Measurements from ENCODE around the gene PROK1.
"Not testable (repeated sequence)": the region's sequence is repeated elsewhere in the genome, so short reads cannot be mapped to it uniquely, and the experiment has no call there.

Gene PROK1

DNA sequence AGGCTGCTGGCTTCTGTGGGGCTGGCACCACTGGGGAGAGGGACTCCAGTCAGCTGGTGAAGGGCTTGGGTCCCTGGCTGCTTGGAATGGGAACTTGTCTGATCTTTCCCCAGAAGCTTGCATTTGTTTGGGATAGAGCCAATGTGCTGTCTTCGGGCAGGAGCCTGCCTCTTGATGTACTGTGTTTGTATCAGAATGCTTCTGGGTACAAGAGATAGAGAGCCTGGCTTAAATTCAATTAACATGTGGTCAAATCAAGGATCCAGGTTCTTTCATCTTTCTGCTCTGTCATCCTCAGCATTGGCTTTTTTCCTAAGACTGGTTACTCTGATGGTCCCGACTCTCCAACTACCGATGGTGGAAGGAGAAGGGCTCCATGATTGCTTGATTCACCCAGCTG, 16.0 kb upstream of the PROK1 start:
- no peak for FAIRE-seq

DNA sequence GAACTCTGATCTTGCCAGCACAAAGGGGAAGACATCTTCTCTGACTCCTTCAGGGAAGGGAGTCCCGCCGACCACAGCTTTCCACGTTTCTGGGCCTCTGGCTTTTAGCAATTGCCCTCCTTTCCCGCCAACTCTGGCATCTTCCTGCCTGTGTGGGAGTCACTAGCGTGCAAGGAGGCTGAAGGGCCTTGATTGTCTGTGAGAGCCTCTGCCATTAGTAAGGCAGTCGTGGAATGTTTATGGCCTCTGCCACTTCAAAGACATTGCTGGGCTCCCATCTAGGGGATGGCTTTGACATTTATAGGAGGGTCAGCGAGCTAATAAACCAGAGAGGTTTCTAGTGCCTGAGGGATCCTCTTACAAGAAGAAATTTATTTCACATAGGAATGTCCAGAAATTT, 14.3 kb upstream of the PROK1 start:
- FAIRE-seq, result no peak

DNA sequence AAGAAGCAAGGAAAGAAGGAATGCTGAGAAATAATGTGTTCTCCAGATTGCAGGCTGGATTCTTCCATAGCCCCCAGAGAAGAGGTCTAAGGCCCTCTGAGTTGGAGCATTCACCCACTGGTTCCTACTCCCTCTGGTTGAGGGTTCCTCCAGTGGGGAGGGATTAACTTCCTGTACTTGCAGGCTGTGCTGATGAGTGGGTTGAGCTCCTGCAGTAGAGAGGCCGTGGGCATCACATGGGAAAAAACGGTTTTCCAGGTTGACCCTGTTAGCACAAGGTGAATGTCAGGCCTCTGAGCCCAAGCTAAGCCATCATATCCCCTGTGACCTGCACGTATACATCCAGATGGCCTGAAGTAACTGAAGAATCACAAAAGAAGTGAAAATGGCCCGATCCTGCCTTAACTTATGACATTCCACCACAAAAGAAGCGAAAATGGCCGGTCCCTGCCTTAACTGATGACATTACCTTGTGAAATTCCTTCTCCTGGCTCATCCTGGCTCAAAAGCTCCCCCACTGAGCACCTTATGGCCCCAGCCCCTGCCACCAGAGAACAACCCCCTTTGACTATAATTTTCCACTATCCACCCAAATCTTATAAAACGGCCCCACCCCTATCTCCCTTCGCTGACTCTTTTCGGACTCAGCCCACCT, 13.2 kb upstream of the PROK1 start:
- not testable (repeated sequence) for FAIRE-seq

DNA sequence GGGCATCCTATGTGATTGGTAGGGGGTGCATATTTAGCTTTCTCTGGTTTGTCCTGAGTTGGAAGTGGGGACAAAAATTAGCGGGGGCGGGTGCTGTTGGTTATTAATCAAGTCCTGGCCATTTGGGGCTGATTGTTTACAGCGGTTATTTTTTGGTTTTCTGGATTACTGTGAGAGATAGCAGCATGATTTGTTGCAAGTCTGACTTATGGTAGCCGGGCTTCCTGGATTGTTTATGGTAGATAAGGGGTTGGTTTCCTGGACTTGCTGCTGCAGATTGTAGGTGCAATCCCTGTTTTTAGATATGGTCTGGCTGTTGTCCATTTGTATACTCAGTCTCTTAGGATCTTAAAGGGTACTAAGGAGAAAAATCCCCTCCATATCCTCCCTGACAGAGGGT, 12.1 kb upstream of the PROK1 start:
- no peak for FAIRE-seq

DNA sequence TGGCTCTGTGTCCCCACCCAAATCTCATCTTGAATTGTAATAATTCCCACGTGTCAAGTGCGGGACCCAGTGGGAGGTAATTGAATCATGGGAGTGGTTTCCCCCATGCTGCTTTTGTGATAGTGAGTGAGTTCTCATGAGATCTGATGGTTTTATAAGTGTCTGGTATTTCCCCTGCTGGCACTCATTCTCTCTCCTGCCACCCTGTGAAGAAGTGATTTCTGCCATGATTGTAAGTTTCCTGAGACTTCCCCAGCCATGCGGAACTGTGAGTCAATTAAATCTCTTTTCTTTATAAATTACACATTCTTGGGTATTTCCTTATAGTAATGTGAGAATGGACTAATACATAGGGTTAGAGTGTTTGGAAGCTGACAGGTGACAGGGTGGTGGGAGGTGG, 11.1 kb upstream of the PROK1 start:
- FAIRE-seq, result not testable (repeated sequence)

DNA sequence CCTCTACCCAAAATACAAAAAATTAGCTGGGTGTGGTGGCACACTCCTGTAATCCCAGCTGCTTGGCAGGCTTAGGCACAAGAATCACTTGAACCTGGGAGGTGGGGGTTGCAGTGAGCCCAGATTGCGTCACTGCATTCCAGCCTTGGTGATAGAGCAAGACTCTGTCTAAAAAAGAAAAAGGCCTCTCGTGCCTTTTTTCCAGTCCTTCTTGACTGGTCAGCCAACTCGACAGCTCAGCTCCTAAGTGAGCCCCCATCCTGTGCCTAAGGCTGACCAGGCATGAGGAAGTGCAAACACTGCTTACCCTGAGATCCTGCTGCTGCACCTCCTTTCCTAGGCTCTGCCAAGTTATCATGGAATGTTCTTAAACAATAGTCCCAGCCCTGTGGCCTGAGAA, 10.1 kb upstream of the PROK1 start:
- no peak for FAIRE-seq

DNA sequence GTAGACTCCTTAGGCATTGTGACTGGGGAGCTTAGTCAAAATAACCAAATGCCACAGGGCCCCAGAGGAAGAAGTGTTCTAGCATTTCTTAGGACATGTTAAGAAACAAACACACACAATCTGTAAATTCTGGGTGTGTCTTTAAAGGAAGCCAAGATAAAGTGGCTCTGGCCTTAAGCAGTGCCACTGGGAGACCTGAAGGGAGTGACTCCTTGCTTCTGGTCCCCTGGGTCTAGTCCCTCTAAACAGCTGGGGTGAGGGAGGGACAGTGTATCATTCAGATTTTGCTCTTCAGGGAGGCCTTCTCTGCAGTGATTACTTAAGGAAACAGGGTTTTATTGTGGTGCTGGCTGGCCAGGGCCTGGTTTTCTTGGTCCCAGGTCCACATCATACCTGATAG, 9.1 kb upstream of the PROK1 start:
- no peak for FAIRE-seq

DNA sequence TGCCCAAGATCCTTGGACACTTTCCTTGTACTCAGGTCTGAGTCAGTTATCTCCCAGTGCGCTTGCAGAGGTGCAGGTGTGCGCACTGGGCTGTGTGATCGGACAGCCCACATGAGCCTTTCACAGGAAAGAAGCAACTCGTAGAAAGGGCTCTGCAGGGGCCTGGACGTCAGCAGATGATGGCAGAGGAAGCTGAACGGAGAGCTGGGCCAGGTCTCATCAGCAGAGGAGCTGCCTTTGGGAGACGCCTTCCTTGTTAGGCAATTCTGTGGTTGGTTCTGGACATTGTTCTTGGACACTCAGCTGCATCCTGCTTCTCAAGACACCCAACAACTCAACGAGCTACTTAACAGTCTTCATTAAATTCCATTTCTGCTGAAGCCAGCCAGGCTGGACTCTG, 7.5 kb upstream of the PROK1 start:
- no peak for FAIRE-seq

DNA sequence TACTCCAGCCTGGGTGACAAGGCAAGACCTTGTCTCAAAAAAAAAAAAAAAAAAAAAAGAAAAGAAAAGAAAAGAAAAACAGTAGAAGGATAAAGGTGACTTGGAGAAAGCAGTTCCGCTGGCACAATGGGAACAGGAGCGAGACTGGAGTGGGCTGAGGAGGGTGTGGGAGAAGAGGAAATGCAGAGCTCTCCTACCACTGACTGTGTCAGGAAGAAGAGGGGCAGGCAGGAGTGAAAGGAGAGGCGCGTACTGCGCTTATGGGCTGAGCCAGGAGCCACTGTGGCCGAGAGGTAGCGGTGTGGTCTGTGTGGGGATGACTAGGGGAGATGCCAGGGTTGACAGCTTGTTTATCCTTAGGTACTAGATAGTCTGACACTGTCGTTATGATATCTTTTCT, 6.4 kb upstream of the PROK1 start:
- no peak for FAIRE-seq

DNA sequence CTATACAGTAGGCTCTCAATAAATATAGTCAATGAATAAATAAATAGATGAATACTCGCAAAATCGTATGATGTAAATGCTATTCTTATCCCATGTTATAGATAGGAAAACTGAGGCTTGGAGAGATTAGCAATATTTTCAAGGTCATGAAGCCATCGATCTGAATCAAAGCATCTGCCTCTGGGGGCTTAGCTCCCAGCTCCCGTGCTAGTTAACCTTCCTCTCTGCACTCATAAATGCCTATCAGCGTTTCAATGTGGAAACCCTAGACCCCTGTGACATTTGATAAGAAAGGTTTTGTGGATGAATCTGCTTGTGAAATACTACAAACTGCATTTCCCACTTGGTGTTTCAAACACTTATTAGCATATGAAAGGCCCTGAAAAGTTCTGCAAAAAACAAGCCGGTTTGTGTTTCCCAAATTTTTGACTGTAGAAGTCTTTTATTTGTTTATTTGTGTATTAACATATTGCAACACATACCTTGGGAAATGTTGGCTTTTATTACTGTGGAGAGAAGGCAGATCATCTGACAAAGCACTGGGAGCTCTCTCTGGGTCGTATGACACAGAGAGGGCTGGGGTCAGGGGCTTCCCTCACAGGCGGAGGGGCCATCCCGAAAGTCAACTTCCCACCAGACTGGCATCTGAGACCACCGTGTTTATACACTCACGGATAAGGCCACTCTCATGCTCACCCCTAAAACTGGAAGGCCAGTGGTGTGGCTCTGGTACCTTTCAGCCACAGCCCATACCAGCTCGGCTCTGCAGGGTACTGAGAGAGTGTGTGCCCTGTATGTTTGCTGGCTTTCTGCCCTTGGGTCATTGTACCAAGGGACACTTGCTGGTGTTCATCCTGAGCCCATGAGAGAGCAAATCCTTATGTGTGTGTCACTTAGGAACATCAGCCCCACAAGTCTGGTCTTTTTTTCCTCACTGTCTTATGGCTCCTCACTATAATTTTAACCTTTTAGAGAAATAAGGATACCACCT, 993 bp upstream of the PROK1 start:
- no peak for FAIRE-seq

DNA sequence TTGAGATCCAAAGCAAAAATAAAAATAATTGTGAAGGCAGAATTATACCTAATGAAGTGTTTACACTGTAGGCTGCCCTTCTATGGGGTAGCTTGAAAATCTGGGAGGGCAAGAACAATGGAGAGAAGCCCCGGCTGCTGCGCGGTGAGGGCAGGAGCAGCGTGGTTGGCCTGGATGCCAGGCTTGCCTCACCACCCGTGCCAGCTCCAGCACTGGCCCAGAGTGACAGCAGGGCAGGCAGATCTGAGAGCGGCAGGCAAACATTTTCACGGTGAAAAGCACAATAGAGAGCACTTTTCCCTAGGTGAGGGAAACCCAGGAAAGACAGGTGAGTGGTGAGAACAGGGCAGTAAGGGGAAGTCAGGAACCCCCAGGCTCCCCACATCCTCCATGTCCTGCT, 1.4 kb downstream of the PROK1 start:
- FAIRE-seq, result no peak

DNA sequence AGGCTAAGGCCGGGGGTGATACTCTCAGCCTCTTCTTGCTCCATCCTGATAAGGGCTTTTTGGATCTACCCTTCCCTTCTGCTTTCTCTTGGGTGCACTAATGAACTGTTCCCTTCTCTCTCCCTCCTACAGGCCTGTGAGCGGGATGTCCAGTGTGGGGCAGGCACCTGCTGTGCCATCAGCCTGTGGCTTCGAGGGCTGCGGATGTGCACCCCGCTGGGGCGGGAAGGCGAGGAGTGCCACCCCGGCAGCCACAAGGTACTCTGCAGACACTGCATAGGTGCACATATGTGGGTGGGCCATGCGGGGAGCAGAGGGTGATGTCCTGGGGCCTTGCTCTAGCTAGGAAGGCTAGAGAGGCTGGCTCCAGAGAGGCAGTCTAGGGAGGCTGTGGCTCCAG, 2.9 kb downstream of the PROK1 start:
- FAIRE-seq, result no peak

DNA sequence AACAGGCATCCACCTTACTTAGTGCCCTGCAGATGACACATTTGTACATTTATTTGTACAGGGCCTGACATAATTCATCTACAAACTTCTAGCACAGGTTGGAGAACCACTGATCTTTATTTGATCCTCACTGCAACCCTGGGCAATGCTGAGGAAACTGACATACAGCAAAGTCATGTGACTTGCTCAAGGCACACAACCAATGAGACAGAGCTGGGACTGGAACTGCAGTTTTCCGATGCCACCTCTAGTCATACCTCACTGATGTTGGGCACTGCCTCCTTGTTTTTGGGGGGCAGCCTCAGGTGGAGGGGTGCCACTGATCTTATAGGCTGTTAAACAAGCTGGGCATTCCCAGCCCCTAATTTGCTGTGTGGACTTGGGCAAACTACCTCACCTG, 3.4 kb downstream of the PROK1 start:
- no peak for FAIRE-seq

DNA sequence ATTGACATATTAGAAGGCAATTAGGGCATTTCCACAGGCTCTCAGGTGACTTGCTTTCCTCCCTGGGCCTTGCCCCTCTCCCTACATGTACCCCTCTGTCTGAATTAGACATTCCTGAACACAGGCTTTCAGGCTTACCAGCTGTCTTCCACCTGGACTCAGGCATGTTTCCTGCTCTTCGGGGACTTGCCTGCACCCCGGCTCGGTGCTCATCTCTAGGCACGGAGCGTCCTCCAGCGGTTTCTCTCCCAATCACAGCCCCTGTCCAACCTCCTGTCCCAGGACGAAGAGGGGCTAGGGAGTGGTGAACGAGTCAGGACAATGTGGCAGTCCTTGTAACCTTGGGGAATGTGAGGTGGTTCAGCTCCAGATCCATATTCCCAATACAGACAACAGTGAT, 4.2 kb downstream of the PROK1 start:
- FAIRE-seq, result no peak

DNA sequence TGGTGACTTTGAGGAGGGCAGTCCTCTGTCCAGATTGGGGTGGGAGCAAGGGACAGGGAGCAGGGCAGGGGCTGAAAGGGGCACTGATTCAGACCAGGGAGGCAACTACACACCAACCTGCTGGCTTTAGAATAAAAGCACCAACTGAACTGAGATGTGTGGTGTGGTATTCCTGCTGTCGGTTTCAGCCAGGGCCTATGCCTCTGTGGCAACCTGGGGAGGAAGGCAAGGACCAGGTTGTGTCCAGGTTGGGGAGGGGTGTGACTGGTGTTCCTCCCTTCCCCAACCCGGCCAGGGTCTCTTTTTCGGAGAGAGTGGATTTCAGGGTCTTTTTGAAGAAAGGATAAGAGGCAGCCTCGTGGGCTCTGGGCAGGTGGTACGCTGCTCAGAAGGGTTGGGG, 6.3 kb downstream of the PROK1 start:
- FAIRE-seq, result no peak

DNA sequence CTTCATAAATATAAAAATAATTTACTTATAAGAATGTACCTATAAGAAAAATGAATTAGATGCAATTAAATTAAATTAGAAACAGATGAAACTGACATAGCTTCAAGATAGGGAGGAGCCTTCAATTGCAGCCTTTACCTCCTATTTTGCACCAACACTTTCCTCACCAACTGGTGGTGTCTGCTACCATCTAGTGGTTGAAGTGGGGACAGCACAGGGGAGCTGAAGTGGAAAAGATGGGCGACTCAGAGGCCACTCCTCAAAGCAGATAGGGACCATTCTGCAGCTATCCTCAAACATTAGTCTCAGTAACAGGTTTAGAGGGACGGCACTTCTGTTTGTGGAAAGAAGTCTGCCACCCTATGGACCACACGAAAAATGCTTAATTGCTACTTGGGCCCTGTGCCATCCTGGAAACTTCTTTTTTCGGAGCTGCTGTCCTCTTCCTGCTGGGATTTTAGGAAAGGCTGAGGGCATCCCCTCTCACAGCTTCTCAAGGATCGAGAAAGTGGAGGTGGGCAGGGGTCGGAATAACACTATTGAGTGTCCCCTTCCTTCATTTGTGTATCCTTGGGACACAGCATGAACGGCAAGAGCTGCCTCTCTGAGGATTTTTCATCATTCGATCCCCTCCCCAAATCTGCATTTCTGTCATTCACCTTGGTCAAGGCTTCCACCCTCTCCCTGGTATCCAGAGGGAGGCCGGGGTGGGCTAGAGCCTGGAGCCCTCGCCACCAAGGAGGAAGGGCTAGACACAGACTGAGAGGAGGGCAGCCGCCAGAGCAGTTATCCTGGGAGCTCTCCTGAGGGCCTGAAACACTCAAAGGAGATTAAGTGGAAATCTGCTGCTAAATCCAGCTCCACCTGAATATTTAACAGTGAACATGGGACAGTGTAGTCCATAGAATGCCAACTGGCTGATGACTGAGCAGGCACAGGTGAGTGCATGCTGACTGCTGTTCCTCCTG, 9.6 kb downstream of the PROK1 start:
- FAIRE-seq, result peak; percentile 83

DNA sequence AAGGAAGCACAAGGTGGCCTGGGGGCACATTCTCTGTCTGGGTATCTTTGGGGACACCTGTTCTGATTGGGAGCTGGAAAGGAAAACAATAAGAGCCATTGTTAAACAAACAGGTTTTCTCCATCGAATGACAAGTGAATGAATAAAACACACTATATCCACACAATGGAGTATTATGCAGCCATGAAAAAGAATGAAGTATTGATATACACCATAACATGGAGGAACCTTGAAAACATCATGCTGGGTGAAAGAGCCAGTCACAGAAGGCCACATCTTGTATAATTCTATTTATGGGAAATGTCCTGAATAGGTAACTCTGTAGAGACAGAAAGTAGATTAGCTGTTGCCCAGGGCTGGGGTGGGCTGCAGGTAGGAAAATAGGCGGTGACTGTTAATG, 11.1 kb downstream of the PROK1 start:
- FAIRE-seq, result no peak

DNA sequence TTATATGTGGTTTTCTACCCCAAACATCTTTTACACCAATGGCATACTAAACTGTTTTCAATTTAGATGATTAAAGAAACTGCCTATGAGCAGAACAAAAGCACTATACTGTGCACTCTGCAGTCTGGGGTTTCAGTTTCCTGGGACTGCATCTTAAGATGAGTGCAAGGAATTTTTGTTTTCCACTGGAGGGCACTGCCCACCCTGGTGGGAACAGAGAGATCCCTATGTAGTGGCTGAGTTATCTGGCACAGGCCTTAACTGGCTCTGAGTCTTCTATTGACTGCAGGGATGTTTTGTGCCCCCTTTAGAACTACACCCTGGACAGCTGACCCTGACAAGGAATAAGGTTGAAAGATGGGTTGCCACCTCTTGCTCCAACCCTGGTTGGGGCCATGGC, 12.0 kb downstream of the PROK1 start:
- no peak for FAIRE-seq

DNA sequence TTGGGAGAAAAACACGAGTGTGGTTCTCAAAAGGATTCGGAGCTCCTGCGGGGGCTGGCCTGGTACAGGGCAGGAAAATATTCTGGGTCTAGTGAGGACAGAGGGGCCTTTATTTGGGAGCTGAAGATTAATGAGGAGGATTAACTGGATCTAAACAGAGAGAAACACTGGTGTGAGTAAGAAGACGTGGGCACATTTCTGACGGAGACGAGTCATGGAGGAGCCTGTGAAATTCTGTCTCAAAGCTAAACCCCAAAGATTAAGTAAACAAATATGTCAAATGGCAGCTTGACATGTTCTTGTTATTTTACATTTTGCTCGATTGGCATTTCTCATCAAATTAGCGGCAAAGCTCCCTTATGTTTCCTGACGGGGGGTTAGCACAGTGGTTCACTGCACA, 12.8 kb downstream of the PROK1 start:
- FAIRE-seq, result no peak

DNA sequence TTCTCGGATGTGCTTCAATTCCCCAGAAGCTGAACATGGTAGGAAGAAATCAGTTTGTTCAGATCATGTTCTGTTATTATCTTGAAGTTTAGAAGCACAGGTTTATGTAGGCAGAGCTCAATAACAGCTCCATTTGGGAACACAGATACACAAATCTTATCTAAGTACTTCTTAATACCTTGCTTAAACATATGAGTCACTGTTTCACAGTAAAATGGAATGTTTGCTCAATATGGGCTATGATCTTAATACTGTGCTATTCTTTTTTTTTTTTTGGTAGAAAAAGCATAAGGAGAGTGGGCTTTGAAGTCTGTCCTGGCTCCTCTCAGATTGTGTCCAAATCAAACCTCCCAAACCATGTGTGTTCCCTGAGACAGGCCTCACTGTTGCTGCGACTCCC, 13.4 kb downstream of the PROK1 start:
- no peak for FAIRE-seq

DNA sequence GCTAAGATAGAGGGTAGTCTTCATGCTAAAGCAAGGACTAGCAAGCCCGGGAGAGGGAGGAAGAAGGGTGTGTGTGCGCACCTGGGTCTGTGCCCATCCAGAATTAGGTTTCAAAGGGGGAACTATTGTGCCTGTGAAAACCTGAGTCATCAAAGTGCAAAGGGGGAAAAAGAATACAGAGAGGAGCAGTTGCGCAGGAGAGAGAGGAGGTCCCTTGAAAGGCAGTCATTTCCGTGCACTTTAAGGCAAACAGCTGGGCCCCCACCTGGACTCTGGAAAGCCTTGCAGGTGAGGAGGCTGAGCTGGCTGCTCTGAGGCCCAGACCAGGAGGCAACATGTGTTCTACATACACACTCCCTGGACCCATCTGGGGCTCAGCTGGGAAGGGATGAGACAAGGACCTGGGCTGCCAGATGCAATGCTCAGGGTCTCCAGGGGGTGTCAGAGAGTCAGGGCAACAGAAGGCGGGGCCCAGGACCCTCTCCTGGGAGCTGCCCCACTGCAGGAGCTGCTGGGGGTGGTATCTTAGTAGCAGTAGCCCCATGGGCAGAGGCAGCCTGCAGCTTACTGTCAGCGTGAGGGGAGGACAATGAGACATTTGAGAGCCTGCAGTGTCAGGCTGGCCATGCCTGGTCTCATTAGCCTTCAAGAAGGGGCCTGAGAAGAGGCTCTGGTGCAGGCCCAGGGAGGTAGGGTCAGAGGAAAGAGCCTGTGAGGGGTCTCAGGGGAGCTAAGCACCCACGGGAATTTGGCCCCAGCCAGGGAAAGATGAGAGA, 14.3 kb downstream of the PROK1 start:
- FAIRE-seq, result no peak

DNA sequence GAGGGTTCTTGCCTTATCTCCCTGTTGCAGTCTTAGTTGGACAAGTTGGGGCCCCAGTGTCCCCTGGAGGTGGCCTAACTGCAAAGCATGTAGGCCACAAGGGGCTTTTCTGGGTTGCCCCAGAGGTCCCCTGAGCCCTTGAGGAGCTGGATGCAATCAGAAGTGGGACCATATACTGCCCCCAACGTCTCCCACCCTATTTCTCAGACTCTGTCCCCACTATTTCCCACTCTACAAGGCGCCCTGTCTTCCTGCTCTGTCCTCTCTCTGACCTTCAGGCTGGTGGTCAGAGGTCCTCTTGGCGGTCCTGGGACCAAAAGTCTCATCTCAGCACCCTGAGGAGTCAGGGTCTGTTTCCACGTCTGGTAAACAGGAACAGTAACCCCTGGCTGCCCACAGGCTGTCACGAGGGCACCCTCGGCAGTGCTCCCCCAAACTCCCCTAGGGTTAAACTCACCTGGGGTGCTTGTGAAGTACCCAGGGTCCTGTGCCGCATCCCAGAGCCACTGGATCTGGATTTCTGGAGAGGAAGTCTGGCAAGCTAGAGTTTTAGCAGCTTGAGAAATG, 14.9 kb downstream of the PROK1 start:
- FAIRE-seq, result no peak

Data from islet of Langerhans (tissue), 1 donor.